Measurements from ENCODE around the gene LDLRAD4. TPM values are rescaled to one million over a fixed set of nuclear protein-coding genes. Genes with fewer than 3 reads are reported as not detected.
"Not testable (repeated sequence)": the region's sequence is repeated elsewhere in the genome, so short reads cannot be mapped to it uniquely, and the experiment has no call there.

LDLRAD4 gene
- total RNA-seq, 1 experiment from 2014 or later, result 1.7 TPM

GRCh38 chr18:13606604-13607254, 388.2 kb downstream of the LDLRAD4 start:
- CTCF ChIA-PET, result no interaction called here
- no peaks in the 10 kb centered on the region for H3K36me3 ChIP-seq (ENCODE audit: low read depth)
- POLR2A ChIA-PET (ENCODE audit: unreplicated experiment), result no interaction called here
- no peak overlapping the region for H3K4me3 ChIP-seq
- no peak for DNase-seq
- intact Hi-C loops (cut with micrococcal nuclease; ENCODE audit: unreplicated experiment), result no loop called here
- no peaks in the 10 kb centered on the region for H3K9me2 ChIP-seq (ENCODE audit: insufficient read depth)
- H3K27ac ChIP-seq, result no peak overlapping the region
- H2AFZ ChIP-seq, result no peak overlapping the region
- H3K79me2 ChIP-seq (ENCODE audit: low read depth), result no peaks in the 10 kb centered on the region
- H3K9me3 ChIP-seq (ENCODE audit: insufficient read depth, low read depth), result no peaks in the 10 kb centered on the region
- BruUV-seq (replicated peaks), result no TSS peak
- H3K4me2 ChIP-seq, result no peak overlapping the region
- no peak for TF ChIP-seq EZH2 (IDR thresholded peaks at IDR 0.05; ENCODE audit: low read depth)
- TF ChIP-seq, protein P1, sequence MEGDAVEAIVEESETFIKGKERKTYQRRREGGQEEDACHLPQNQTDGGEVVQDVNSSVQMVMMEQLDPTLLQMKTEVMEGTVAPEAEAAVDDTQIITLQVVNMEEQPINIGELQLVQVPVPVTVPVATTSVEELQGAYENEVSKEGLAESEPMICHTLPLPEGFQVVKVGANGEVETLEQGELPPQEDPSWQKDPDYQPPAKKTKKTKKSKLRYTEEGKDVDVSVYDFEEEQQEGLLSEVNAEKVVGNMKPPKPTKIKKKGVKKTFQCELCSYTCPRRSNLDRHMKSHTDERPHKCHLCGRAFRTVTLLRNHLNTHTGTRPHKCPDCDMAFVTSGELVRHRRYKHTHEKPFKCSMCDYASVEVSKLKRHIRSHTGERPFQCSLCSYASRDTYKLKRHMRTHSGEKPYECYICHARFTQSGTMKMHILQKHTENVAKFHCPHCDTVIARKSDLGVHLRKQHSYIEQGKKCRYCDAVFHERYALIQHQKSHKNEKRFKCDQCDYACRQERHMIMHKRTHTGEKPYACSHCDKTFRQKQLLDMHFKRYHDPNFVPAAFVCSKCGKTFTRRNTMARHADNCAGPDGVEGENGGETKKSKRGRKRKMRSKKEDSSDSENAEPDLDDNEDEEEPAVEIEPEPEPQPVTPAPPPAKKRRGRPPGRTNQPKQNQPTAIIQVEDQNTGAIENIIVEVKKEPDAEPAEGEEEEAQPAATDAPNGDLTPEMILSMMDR (conservative IDR thresholded peaks at IDR 0.05), result no peak
- H3K27me3 ChIP-seq (ENCODE audit: insufficient read depth, low read depth), result peaks cover 57% of the 10 kb centered on the region
- H3K4me1 ChIP-seq (replicated peaks; ENCODE audit: insufficient read depth), result no peaks in the 10 kb centered on the region
- no peaks in the 10 kb centered on the region for H4K20me1 ChIP-seq (ENCODE audit: insufficient read depth)
- no peaks in the 10 kb centered on the region for H3F3A ChIP-seq (ENCODE audit: insufficient read depth, low read depth)

DNA sequence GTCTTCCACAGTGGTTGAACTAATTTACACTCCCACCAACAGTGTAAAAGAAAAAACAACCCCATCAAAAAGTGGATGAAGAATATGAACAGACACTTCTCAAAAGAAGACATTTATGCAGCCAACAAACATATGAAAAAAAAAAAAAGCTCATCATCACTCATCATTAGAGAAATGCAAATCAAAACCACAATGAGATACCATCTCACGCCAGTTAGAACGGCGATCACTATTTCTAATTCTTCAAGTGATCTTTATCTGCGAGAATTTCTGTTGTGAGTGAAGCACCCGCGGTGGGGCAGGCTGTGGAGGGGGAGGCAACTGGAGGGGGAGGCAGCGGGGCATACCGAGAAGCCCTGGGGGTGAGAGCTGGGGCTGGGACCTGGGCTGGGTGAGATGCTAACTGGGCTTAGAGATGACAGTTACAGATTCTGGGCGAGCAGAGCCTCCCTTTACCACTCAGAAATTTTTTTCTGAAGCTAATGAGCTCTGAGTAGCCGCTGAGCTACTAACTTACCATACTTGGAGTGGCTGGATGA, 389.5 kb downstream of the LDLRAD4 start:
- peaks cover 61% of the 10 kb centered on the region for H3K27me3 ChIP-seq (ENCODE audit: insufficient read depth, low read depth)
- H3K4me3 ChIP-seq; H3K9me2 ChIP-seq (ENCODE audit: insufficient read depth); H3F3A ChIP-seq (ENCODE audit: insufficient read depth, low read depth); H3K9me3 ChIP-seq (ENCODE audit: insufficient read depth, low read depth); intact Hi-C loops (cut with micrococcal nuclease; ENCODE audit: unreplicated experiment); POLR2A ChIA-PET (ENCODE audit: unreplicated experiment); H2AFZ ChIP-seq; H3K4me2 ChIP-seq; H4K20me1 ChIP-seq (ENCODE audit: insufficient read depth); BruUV-seq (replicated peaks); H3K27ac ChIP-seq; H3K79me2 ChIP-seq (ENCODE audit: low read depth); H3K36me3 ChIP-seq (ENCODE audit: low read depth); H3K4me1 ChIP-seq (replicated peaks; ENCODE audit: insufficient read depth); DNase-seq: not testable (repeated sequence)
- CTCF ChIA-PET, result interaction anchor here (0.6 kb wide), 1 partner anchor 451 kb away, joined by 3 read pairs; no protein-coding TSS in a partner anchor

- H3K27ac ChIP-seq, result no peak overlapping the region
- BruUV-seq (replicated peaks), result no TSS peak
- no peak for DNase-seq
- ChIA-PET POLR2A (ENCODE audit: unreplicated experiment) (no interaction called here), CTCF (no interaction called here)
- TF ChIP-seq, protein P1 (conservative IDR thresholded peaks at IDR 0.05), result no peak
- no peak for TF ChIP-seq EZH2 (IDR thresholded peaks at IDR 0.05; ENCODE audit: low read depth)
- H3K4me2 ChIP-seq, result no peak overlapping the region
- H4K20me1 ChIP-seq (ENCODE audit: insufficient read depth), result no peaks in the 10 kb centered on the region
- no peaks in the 10 kb centered on the region for H3F3A ChIP-seq (ENCODE audit: insufficient read depth, low read depth)
- H3K4me3 ChIP-seq, result no peak overlapping the region
- peaks cover 61% of the 10 kb centered on the region for H3K27me3 ChIP-seq (ENCODE audit: insufficient read depth, low read depth)
- H3K36me3 ChIP-seq (ENCODE audit: low read depth), result no peaks in the 10 kb centered on the region
- no peak overlapping the region for H2AFZ ChIP-seq
- H3K79me2 ChIP-seq (ENCODE audit: low read depth), result no peaks in the 10 kb centered on the region
- no peaks in the 10 kb centered on the region for H3K4me1 ChIP-seq (replicated peaks; ENCODE audit: insufficient read depth)
- intact Hi-C loops (cut with micrococcal nuclease; ENCODE audit: unreplicated experiment), result no loop called here
- no peaks in the 10 kb centered on the region for H3K9me2 ChIP-seq (ENCODE audit: insufficient read depth)
- no peaks in the 10 kb centered on the region for H3K9me3 ChIP-seq (ENCODE audit: insufficient read depth, low read depth)
Measured at GRCh38 chr18:13608791-13609532, 390.4 kb downstream of the LDLRAD4 start.

All from PC-9 (cell line).